Measurements from ENCODE around the gene USP20.

Gene USP20

DNA sequence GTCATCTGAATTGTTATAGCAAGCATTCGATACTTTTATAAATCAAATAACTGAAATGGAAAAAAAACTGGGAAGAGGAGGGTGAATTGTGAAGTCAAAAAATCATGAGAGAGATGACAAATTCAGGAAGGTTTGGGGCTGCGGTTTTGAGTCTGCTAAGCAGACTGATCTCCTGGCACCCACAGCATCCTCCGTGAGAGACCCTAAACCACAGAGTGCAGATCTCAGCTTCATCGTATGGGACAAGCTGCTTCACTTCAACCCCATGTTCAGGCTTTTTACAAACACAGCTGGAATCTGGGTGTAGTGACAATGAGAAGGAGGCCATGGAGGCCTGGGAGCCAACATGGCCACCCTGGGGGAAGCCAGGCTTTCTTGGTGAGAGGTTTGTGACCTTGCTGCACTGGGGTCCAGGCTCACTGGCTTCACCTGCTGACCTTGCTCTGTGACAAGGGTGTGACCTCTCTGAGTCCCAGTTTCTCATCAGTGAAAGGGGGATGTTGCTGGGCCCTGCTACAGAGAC is 19.4 kb downstream of the USP20 start:
- FAIRE-seq (no peak), DNase-seq (ENCODE audit: low spot score) (no peak)

DNA sequence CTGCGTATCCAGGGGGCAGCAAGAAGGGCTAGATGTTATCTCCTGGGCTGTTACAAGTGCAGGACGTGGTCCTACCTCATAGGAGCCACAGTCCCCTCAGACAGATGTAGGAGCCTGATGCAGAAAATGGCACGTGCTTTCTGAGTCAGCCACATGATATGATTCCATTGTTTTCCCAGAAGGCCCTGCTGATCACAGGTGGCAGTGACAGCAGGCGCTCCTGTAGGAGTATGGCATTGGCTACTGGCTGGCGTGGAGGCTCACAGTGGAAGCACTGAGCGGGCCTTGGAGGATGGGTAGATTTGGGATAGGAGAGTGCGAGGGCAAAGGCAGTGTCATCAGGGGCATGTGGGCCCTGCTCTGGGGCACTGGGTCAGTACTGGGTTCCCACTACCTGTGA is 21.9 kb downstream of the USP20 start:
- FAIRE-seq (no peak), DNase-seq (ENCODE audit: low spot score) (no peak)

DNA sequence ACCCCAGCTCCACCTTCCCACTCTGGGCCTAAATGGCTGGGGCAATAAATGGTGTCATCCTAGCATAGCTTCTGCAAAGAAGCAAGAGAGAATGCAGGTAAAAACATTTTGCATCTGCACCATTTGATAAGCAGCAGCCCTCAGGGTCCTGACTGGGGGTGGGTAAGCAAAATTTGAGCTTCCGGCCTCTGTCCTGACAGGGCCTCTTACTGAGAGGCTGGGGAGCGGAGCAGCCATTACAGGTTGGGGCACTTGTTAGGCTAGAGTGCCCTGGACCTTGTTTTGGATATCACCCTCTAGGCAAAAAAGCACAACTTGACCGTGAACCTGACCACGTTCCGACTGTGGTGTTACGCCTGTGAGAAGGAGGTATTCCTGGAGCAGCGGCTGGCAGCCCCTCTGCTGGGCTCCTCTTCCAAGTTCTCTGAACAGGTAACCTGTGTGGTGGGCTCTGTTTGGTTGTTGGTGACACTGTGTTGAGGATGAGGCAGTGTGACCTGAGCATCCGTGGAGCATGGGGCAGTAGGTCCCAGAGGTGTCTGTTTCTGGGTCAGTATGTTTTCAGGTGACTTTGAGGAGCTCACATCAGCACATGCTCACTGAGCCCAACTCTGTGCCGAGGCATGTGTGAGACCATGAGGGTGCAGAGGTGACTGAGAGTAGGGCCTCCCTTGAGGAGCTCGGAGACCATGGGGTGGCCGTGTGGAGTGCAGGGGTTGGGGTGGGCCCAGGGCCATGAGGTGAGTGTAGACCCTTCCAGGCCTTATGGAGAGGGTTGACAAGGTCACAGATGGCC is 23.1 kb downstream of the USP20 start:
- FAIRE-seq: no peak
- no peak for DNase-seq (ENCODE audit: low spot score)

DNA sequence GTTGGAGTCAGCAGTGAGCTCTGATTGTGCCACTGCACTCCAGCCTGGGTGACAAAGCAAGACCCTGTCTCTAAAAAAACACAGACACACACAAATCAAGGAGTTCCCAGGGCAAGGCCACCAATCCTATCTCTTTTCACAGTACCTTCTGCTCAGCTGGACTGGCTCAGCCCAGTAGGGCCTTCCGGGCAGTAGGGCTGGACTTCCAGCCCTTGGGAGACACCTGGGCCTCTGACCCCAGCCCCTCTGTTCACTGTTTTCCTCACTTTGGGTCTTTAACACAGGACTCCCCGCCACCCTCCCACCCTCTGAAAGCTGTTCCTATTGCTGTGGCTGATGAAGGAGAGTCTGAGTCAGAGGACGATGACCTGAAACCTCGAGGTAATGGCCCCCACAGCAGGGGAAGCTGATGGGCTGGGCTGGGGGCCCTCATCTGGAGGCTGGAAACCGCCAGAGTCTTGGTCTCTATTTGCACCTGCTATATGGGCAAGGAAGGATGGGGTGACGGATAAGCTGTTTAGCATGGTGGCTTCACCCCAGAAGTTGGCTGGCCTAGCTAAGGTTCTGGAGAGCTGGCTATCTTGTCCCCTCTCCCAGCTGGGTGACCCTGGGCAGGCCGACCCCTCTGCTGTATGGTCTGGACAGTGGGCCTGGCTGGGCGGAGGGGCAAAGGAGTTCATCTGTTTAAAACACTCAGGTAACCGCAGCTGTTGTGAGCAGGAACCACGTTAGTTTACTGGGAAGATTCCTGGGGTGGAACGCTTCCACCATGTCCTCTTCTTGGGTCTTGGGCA is 25.6 kb downstream of the USP20 start:
- FAIRE-seq: no peak
- no peak for DNase-seq (ENCODE audit: low spot score)

DNA sequence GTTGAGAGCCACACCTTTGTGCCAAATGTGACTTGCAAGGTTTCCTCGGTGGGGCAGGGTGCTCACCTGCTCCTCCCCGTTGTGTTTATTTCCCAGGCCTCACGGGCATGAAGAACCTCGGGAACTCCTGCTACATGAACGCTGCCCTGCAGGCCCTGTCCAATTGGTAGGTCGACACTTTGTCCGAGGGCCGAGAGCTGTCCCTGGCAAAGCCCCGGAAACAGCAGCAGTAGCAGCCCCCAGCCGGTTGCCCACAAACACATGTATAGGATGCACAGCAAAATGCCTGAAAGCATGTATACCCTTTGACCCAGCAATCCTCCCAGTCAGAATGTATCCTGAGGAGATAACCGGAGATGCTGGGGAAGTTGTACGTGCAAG is 26.2 kb downstream of the USP20 start:
- no peak for FAIRE-seq
- no peak for DNase-seq (ENCODE audit: low spot score)

DNA sequence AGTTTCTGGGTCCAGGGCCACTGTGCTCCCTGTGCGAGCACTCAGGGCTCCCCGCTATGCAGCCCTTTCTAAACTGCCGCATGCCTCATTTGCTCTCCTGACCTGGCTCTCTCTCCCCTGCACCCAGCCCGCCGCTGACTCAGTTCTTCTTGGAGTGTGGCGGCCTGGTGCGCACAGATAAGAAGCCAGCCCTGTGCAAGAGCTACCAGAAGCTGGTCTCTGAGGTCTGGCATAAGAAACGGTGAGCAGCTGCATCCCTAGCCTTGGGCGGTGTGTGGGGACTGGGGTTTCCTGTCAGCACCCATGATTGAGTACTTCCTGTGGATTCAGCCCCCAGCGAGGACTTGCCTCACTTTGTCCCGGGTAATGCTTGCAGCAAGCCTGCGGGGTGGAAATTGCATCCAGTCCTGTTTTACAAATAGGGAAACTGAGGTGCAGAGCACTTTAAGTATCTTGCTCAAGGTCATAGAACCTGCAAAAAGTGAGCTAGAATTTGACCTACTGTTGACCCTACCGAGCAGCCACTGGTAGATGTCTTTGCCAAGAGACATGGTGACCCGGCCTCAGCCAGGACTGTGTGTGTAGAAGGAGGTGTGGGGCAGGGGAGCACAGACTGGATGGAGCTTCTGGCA is 27.9 kb downstream of the USP20 start:
- DNase-seq (ENCODE audit: low spot score): no peak

DNA sequence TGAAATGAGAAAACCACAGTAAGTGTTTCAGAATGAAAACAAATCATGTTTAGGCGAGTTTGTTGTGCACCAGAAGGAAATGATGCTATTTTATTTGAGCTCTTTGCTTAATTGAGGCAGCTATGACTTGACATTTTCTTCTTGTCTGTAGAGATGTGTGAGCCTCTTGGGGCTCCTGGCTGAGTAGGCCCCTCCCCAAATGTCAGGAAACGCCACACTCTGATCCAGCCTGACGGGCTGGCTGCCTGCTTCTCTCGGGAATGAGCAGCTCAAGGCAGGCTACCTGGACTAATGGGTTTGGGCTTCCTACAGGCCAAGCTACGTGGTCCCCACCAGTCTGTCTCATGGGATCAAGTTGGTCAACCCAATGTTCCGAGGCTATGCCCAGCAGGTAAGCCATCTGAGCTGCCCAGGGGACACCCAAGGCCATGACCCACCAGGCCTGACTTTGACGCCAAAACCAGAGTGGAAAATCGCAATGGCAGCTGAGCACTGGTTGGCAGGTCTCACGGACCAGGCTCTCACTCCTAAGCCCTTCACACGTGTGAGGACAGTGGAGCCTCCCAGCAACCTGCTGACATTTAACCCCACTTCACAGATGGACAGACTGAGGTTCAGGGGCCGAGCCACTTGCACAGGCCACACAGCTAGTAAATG is 29.9 kb downstream of the USP20 start:
- FAIRE-seq: no peak
- DNase-seq (ENCODE audit: low spot score): no peak

More for the DNA sequence above, 27.9 kb downstream of the USP20 start:
- FAIRE-seq: no peak

DNA sequence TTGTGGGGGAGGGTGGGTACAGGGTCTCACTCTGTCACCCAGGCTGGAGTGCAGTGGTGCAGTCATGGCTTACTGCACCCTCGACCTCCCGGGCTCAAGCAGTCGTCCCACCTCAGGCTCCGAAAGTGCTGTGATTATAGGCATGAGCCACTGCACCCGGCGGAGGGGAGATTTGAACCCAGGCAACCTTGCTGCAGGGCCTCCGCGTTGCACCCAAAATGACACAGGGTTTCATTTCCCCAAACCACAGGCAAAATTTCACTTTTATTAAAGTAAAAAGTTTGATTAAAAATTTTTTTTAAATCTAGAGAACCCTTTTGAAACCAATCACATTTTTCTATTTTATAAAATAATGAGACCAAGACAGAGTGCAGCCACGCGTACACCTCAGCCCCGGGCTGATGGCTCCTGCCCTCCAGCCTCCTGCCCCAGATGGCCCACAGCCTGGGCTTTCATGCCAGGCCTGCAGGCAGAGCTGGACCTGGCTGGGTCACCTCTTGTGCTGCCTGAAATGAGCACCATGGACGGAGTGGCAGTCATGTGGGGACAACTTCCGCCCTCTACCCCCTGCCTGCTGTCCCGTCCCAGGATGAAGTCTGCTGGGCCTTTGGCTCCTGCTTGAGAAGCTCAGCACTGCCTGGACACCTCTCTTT is 30.5 kb downstream of the USP20 start:
- no peak for DNase-seq (ENCODE audit: low spot score)
- no peak for FAIRE-seq

DNA sequence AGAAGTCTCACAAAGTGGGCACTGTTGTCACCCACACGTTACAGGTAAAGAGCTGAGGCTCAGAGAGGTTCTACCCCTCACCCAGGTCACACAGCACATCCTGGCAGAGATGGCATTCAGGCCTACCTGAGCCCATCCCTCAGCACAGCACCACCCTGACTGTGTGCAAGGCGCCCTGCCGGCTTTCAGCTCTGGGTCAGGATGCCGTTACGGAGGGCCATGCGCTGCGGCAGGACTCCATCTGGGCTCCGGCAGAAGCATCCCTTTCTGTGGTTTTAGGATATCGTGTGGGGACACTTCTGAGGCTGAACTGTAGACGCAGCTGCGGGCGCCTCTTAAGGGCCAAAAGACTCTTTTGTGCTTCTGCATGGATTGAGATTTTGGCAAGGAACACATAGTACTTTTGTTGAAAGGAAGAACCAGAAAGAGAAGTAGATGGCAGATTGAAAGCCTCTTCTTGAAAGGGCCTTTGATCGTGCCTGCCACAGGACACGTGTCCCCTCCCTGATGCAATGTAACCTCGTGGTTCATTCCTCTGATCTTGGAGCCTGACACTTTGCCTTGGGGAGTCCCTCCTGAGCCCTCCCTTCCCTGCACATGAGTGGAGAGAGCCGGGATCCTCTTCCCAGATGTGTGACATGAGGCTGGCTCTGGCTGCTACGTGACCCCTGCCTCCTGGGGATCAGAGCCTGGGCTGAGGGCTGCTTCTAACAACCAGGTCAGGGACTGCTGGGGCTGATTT is 31.3 kb downstream of the USP20 start:
- no peak for FAIRE-seq
- DNase-seq (ENCODE audit: low spot score): no peak

DNA sequence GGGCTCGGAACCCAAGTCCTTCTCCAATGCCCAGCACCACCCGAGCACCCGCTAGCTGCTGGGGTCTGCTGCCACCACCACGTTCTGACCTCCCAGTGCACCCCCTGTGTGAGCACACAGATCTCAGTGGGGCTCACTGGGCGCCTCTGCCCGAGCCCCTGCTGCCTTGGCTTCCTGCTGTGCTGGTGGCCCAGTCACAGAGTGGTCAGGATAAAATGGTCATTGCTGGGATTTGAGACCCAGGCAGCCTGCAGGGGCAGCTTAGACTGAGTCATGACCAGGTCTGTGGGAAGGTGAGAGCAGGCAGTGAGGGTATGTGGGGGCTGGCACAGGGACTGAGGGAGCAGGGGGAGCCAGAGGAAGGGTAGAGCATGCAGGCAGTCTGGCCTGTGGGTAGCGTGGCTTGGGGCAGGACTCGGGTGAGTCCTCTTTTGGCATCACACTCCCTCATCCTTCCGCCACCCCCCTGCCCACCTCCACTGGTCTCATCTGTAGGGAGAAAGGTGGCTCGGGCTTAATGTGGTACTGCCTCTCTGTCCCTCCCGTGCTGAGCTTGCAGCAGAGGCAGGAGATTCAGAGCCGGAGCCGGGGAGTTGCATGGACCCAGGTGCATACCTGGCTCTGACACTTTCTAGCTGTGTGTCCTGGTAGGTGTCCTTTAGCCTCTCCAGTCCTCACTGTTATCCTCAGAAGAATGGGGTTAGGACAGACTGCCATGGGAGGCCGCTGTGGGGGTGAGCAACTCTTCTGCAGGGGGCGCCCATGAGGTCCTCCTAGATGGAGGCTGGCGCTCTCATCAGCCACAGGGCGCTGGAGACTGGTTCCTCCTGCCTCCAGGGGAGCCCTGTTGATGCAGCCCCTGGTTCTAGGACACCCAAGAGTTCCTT is 32.1 kb downstream of the USP20 start:
- DNase-seq (ENCODE audit: low spot score) (no peak), FAIRE-seq (no peak)

DNA sequence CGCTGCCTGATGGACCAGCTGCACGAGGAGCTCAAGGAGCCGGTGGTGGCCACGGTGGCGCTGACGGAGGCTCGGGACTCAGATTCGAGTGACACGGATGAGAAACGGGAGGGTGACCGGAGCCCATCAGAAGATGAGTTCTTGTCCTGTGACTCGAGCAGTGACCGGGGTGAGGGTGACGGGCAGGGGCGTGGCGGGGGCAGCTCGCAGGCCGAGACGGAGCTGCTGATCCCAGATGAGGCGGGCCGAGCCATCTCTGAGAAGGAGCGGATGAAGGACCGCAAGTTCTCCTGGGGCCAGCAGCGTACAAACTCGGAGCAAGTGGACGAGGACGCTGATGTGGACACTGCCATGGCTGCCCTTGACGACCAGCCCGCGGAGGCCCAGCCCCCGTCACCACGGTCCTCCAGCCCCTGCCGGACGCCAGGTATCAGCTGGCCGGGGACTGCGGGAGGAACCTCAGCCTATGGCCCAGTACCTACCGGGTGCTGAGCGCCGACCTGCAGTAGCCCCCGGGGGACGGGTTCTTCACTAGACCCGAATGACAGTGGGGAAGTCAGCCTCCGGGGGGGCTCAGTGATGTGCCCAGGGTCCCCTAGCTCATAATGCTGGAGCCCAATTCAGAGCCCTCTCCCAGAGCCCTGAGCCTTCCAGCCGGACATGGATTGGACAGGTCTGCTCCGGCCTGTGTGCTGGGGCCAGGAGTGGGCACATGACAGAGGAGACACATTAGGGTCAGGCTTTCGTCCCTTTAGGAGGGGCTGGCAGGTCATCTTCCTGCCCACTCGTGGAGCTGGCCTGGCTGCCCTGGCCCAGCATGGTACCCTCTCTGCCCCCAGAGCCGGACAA is 33.0 kb downstream of the USP20 start:
- no peak for DNase-seq (ENCODE audit: low spot score)
- no peak for FAIRE-seq

DNA sequence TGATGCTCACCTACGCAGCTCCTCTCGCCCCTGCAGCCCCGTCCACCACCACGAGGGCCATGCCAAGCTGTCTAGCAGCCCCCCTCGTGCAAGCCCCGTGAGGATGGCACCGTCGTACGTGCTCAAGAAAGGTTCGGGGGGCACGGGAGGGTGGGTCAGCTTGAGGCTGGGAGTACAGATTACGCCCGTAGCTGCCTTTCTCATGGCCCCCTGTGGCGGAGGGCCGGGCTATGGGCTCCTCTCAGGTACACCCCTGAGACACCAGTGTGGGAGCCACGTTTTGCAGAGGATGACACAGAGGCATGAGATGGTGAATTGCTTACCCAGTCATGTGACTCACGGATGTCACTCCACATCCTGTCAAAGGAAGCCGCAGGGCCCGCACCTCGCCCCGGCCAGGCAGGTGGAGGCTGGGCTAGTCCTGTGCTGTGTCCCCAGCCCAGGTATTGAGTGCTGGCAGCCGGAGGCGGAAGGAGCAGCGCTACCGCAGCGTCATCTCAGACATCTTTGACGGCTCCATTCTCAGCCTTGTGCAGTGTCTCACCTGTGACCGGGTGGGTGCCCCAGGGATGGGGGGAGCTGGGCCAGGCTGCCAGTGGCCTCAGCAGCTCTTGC is 33.7 kb downstream of the USP20 start:
- no peak for FAIRE-seq

DNA sequence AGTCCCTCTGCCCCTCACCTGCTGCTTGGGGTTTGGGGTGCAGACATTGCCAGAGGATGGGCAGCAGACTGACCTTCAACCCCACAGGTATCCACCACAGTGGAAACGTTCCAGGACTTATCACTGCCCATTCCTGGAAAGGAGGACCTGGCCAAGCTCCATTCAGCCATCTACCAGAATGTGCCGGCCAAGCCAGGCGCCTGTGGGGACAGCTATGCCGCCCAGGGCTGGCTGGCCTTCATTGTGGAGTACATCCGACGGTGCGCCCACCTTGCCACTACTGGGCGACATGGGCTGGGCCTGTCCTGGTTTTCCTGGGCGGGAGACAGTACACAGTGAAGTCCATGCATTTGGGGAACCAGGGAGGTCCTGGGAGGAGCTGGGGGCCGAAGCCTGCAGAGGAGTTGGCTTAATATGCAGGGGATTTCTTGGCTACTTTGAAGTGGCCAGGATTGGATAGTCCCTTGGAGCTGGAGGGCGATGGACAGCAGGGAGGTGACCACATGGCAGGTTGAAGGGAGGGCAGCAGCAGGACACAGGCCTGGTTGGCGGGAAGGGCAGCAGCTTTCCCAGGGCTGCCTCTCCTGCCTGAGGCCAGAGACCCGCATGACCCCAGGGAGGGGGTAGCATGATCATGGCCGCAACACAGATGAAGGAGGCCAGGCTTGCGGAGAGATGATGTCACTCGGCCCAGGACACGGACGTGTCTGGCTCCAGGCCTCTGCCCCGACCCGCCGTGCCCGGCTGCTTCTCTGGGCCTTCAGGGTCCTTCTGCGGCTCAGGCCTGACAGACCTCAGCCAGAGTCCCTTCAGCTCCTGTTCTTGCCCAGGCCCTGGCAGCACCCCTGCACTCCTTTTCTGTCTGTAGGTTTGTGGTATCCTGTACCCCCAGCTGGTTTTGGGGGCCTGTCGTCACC is 34.6 kb downstream of the USP20 start:
- no peak for DNase-seq (ENCODE audit: low spot score)
- FAIRE-seq: no peak

More for the DNA sequence above, 33.7 kb downstream of the USP20 start:
- DNase-seq (ENCODE audit: low spot score): peak; percentile 12

DNA sequence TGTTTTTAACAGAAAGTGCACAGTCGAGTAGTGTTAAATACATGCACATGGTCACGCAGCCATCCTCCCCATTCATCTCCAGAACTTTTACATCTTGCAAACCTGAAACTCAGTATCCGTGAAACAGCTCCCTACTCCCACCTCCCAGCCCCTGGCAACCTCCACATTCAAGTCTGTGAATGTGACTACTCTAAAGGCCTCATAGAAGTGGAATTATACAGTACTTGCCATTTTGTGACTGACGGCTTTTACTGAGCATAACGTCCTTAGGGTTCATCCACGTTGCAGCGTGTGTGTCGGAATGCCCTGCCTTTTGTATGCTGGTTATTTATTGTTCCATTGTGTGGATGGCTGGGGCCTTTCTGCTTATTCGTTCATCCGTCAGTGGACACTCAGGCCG is 35.8 kb downstream of the USP20 start:
- no peak for FAIRE-seq
- DNase-seq (ENCODE audit: low spot score): no peak

DNA sequence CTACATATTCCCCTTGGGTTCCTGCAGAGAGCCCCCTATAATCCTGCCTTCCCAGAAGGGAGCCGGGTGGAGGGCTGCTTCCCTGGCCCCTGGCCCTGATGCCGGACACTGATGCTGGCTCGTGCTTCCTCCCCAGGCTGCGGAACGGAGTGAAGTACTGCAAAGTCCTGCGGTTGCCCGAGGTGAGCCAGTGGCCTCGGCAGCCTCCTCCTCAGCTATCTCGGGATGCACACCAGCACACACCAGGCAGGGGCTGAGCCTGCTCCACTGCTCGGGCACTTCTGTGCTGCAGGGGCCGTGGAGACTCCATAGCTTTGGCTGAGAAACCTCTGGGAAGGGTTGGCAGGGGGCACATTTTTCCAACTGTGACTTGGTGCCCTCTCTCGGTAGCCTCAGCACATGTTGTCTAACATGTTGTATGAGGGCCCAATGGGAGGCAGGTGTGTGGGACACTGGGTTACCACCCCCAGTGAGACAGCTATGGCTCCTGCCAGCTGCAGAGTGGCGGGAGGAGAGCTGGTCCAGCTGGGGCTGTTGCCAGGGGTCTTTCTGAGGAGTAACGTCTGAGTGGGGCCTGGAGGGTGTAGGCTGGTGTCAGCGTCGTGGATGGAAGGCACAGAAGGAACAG is 38.4 kb downstream of the USP20 start:
- FAIRE-seq (no peak), DNase-seq (ENCODE audit: low spot score) (no peak)
